Endometrial microvascular endothelial cells (primary cell): ENCODE measurements around the gene MACF1. TPM values are rescaled to one million over a fixed set of nuclear protein-coding genes. Genes with fewer than 3 reads are reported as not detected.
"Not testable (repeated sequence)": the region's sequence is repeated elsewhere in the genome, so short reads cannot be mapped to it uniquely, and the experiment has no call there.

Experiments used
- in situ Hi-C: cut with HindIII; loops from 2 replicates; pipeline ENCODE4 v1.10.0; 2017; ENCODE audit warnings: low sequenced_read_pairs, low pct_unique_long_range_greater_than_20kb; ENCODE audit errors: inconsistent ontology term
- total RNA-seq: library from RNA; depleted of rRNA; stranded (reverse); fragments of >200 nt; gene quantifications from one replicate; pipeline ENCODE4 v1.2.3, GENCODE V29; 2015; ENCODE audit errors: inconsistent ontology term

Gene MACF1
- total RNA-seq, 1 donor from 2014 or later = 183 TPM

DNA sequence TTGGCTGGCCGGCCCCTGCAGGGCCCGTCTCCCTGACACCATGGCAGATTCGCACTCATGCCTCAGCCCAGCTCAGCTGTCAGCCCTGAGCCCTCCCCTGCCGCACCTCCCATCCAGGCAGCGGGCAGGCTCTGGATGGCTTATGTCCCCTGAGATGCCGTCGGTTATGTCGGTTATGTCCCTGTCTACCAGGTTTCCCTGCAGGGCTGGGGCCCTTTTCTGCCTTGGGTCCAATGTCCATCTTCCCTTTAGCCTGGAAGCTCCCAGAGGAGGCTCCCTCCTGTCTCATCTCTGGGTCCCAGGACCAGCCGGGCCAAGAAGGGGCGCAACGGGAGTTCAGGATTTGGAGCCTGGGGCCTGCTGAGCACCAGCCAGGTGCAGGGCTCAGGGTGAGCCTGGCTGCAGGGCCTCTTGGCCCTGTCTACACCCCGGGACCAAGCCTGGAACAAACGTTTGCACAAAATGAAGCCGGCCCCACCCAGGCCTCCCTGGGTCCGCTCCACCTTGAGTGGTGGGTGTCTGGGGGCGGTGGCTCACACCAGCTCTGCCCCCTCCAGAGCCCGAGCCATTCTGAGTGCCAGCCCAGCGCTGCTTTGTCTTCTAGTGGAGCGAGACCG is 306.2 kb downstream of the MACF1 start:
- in situ Hi-C loops = not testable (repeated sequence)

DNA sequence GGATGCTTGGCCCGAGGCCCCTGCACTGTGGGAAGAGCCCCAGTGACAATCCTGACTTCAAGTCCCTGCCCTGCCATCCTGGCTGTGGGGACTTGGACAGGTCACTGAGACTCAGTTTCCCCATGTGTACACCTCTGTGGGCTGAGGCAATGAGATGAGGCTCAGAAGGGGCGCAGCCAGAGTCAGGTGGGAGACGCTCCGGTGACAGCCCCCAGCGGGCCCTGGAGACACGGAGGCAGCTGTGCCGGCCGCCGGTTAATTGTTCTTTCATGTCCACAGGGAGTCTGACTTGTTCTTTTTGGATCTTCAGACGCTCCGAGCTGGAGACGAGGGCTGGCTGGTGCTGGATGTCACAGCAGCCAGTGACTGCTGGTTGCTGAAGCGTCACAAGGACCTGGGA is 307.0 kb downstream of the MACF1 start:
- in situ Hi-C loops = not testable (repeated sequence)

DNA sequence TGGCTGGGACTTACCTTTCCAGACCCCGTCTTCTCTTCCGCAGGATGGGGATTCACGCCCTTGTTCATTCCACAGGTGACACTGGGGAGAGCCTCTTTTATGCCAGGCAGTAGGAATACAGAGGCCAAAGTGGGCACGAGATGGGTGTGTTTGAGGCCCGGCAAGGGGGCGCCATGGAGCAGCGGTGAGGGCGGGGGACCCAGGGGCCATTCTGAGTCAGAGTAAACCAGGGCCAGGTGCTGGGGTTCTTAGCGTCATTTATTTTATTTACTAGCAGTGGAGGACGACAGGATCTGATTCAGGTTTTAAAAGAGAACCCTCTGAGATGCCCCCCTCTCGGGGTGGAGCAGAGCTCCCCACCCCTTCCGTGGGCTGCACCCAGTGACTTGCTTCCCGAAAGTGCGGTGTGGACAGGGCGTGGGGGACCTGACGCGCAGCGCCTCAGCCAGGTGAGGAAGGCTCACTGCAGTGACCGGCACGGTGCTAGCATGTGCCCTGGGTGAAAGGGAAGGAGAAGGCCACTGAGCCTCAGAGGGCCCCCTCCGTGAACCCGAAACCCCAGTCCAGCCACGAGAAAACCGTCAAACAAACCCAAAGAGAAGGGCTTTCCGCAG is 307.8 kb downstream of the MACF1 start:
- in situ Hi-C loops = not testable (repeated sequence)

DNA sequence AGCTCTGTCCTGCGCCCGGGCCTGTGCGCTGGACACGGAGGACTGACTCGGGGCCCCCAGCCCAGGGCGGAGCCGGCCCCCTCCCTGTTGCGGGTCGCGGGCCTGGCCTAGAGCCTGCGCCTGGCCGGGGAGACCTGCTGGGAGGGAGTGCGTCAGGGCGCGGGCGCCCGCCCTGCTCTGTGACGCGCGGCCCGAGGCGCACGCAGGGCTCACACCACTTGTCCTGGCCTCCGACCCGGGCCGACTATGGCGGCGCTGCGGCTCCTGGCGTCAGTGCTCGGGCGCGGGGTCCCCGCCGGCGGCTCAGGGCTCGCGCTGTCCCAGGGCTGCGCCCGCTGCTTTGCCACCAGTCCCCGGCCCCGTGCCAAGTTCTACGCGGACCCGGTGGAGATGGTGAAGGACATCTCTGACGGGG is 310.2 kb downstream of the MACF1 start:
- in situ Hi-C loops = not testable (repeated sequence)

DNA sequence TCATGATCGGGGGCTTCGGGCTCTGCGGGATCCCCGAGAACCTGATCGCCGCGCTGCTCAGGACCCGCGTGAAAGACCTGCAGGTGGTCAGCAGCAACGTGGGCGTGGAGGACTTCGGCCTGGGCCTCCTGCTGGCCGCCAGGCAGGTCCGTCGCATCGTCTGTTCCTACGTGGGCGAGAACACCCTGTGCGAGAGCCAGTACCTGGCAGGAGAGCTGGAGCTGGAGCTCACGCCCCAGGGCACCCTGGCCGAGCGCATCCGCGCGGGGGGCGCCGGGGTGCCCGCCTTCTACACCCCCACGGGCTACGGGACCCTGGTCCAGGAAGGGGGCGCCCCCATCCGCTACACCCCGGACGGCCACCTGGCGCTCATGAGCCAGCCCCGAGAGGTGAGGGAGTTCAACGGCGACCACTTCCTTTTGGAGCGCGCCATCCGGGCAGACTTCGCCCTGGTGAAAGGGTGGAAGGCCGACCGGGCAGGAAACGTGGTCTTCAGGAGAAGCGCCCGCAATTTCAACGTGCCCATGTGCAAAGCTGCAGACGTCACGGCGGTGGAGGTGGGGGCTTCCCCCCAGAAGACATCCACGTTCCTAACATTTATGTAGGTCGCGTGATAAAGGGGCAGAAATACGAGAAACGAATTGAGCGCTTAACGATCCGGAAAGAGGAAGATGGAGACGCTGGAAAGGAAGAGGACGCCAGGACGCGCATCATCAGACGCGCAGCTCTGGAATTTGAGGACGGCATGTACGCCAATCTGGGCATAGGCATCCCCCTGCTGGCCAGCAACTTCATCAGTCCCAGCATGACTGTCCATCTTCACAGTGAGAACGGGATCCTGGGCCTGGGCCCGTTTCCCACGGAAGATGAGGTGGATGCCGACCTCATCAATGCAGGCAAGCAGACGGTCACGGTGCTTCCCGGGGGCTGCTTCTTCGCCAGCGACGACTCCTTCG is 310.9 kb downstream of the MACF1 start:
- in situ Hi-C loops = not testable (repeated sequence)

DNA sequence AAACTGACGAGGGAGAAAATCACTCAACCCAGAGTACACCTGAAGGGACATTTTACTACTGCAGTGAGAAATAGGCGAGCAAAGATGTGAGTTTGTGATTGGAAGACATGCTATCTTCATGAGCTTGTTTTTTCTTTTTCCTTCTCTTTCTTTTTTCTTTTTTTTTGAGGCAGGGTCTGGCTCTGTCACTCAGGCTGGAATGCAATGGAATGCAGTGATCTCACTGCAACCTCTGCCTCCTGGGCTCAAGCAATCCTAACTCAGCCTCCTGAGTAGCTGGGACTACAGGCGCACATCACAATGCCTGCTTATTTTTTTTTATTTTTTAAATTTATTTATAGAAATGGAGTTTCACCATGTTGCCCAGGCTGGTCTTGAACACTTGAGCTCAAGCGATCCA is 312.3 kb downstream of the MACF1 start:
- in situ Hi-C loops = not testable (repeated sequence)

DNA sequence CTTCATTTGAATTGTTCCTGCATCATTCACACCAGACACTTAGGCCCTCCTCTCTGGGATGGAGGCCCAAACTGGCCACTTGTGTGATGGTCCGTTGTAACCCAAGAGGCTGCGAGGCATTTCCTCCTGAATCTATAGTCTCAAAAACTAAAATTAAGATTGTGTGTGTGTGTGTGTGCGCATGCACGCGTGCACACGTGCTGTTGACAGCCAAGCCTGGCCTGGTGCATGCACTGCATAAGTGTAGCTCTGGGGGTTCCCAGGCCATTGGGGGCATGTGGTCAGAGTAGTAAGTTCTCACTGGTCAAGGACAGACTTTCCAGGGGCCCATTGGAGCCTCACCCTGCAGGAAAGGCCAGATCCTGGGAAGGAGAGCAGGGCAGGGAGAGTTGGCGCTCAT is 313.4 kb downstream of the MACF1 start:
- in situ Hi-C loops = not testable (repeated sequence)

DNA sequence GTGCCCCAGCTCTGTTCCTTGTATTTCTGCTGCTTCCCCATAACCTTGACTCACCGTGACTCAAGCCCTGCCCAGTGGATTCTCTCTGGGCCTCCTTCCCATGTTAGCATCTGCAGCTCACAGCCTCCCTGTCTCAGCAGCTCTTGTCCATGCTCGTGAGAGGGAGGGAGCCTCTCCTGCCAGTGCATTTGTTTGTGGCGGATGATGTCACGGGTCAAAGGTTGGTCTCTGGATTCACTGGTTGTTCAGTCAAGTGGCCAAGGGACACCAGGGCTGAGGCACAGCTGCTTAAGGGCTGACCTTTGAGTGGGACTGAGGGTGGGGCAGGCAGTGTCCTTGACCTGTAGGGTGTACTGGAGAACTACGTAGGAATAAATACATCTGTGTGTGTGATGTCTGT is 314.9 kb downstream of the MACF1 start:
- in situ Hi-C loops = not testable (repeated sequence)

DNA sequence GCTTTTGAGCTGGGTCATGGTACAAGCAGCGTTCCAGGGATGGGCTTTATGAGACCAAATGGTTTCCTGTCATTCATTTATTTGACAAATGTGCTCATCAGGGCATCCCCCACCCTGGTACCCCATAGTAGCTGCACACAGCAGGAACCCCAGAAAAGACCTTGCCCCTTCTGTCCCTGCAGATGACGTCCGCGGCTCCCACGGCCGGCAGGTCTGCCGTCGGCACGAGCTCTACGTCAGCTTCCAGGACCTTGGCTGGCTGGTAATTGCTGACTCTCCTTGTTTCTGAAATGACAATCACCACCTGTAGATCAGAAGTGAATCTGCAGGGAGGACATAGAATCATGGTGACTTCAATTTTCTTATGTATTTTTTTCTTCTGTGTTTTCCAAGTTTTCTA is 317.7 kb downstream of the MACF1 start:
- in situ Hi-C loops = not testable (repeated sequence)

DNA sequence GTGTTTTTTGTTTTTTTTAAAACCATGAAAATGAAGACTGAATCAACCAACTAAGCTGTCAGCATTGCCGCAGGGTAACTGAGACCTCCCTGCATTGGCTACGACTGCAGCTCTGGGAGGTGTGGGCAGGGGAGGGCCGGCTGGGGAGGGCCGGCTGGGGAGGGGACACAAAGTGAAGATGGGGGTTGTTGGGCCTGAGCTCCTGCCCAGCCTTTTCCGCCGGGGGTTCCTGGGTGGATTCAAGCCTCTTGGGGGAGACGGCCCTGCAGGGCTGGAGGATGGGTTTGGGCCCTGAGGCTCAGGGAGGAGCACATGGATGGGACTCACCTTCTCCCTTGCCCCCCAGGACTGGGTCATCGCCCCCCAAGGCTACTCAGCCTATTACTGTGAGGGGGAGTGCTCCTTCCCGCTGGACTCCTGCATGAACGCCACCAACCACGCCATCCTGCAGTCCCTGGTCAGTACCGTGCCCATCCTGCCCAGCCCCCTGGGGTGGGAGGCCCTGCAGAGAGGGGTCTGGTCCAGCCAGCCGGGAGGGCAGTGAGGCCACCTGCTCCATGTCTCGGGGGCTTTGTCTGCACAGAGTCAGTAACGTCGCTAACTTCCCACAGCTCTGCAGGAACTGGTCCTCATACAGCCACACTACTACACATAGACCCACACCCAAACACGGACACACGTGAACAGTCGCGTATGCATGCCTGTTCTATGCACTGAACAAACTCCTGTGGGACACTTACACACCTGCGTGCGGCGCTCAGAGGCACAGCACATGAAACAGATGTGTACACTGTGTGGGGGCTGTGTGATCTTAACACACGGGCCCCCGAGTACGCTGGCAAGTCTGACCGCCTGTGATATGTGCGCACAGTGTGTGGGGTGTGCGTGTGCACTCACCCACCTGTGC is 318.4 kb downstream of the MACF1 start:
- in situ Hi-C loops = no loop called here

DNA sequence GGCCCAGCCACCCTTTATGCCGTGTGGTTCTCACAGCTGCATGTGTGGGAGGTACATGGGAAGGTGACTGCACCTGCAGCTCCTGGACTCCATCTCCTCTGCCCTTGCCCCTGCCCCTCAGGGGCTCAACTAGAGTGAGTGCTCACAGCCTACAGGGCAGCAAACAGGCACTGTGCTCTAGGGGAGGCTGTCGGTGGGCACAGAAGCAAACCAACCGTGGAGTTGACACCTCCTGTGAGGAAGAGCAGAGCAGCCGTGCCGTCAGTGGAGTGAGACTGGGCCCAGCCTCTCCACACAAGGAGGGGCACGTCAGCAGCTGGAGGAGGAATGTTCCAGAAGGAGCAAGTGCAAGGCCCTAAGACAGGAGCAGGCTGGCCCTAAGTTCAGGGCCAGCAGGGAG is 319.7 kb downstream of the MACF1 start:
- in situ Hi-C loops = no loop called here

DNA sequence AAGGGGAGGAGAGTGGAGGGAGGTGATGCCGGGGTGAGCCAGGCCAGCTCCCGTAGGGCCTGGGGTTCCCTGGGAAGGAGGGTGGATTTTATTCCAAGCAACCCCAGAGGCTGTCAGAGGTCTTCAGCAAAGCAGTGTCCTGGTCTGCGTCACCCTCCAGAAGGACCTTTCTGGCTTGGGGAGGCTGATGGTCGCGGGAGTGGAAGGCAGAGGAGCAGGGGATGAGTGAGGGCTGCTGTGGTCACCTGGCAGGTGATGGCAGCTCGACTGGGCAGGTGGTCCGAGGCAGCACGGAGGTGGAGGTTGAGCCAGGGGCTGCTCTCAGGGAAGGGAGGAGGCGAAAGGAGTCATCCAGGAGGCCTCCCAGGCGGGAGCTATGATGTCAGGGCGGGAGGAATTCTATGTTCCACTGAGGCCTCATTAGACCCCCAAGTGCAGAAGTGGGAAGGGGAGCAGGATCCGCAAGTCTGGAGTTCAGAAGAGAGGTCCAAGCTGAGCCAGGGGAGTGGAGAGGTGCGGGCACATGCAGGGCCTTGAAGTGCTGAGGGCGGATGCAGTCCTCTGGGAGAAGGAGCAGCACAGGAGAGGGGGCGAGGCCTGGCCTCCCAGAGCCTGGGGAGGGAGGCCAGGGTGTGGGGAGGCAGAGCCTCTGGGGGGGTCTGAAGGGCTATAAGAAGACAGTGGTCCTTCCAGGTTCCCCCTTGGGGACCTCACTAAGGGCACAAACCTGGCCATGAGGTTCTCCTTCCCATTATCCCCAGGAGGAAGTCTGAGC is 320.3 kb downstream of the MACF1 start:
- in situ Hi-C loops = no loop called here

DNA sequence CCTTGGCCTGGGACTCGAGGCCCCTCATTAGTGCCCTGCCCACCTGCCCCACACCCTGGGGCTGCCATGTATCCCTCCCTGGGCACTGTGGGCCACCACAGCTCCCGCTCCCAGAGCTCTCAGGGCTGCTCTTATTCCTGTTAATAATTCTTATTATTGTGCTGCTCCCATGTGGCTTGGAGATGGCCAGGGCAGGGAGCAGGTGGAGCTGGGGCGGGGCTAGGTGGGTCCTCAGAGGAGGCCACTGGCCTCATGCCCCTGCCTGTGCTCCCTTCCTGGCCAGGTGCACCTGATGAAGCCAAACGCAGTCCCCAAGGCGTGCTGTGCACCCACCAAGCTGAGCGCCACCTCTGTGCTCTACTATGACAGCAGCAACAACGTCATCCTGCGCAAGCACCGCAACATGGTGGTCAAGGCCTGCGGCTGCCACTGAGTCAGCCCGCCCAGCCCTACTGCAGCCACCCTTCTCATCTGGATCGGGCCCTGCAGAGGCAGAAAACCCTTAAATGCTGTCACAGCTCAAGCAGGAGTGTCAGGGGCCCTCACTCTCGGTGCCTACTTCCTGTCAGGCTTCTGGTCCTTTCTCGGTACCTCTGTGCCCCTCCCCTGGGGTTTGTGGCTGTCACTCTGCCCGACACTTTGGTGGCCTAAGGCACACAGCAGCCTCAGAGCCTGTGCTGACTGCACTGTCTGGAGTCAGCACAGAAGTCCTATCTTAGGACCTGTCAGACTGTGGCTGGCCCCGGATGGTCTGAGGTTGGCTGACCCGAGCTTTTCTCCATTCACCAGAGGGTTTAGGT is 321.1 kb downstream of the MACF1 start:
- in situ Hi-C loops = no loop called here

DNA sequence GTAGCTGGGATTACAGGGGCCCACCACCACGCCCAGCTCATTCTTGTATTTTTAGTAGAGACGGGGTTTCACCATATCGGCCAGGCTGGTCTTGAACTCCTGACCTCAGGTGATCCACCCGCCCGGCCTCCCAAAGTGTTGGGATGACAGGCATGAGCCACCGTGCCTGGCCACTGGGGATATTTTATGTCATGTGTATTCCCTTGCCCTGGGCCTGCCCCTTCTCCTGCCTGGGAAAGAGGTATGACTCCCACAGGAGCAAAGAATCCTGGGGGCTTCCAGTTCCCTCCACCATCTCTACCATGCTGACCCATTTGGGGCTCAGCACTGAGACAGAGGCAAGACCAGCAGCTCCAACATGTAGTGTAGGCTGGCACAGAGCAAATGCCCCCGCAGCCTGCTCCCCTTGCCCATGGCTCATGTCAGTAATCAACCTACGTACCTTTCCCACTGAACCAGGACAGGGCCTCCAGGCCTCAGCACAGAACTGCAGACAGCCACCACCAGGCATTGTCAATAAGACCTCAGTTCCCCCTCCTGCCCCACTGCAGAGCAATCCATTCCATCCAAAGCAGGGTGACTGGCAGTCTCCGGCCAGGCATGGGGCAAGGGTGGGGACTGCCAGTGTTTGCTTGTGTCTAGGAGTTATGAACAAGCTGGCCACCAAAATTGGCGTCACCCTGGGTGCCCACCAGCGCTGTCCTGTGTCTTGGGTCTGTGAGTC is 322.1 kb downstream of the MACF1 start:
- in situ Hi-C loops = no loop called here

DNA sequence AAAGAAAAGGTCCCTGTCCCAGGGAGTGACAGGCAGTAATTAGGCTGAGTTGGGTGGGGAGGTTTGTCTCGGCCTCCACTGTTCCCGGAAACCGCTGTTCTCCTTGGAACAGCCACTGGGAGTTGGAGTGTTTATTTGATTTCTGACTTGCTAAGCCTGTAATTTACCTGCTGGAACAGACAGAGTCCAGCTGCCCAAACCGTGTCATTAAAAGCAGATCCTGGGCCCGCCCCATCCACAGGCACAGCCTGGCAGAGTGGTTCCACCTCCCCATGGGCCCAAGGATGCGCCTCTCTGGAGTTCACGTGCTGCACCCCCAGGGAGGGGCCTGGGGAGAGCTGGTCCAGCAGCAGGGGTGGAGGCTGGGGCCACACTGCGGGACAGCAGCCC is 322.7 kb downstream of the MACF1 start:
- in situ Hi-C loops = not testable (repeated sequence)

DNA sequence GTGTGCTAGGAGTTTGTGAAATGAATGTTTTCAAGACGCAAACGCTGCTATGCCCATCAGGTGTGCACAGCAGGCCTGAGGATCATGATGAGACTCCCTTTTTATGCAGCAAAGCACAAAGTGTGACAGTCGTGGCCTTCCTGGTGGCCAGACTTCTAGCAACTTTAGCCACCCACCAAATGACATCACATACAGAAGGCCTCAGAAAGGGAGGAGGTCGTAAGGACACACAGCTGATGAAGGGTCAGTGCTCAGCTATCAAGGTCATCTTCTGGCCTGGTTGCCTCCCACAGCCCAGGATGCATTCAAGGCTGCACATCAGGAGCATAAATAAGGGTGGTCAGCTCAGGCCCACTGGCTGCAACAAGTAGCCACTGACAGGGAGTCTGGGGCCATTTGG is 323.6 kb downstream of the MACF1 start:
- in situ Hi-C loops = no loop called here
